Cardiac septum (tissue), 1 donor: ENCODE data around the gene MSH5. TPM values are rescaled to one million over a fixed set of nuclear protein-coding genes. Genes with fewer than 3 reads are reported as not detected.

Experiments used
- DNase-seq: peaks from one replicate; pipeline ENCODE4 v3.0.0-alpha.2; 2020; ENCODE audit warnings: low spot score
- intact Hi-C: fragments of 100-400 bp; cut with DNase I; formaldehyde crosslinking; loops from one replicate; pipeline ENCODE4 v1.14.0; 2022
- total RNA-seq: library from RNA; stranded (reverse); fragmentation: NEBNext Ultra II Directional; extraction: Animal tissue kit (Norgen Biotek cat#: 25700); gene quantifications from one replicate; pipeline ENCODE4 v1.2.1, GENCODE V29; 2021
- donor health status: DM: no; HTN: no; CAD: no.

The MSH5 gene
- total RNA-seq, 1 donor from 2014 or later = 1.7 TPM

- intact Hi-C loops = no loop called here
- no peak for DNase-seq
These were observed 29.1 kb upstream of the MSH5 start for GRCh38 chr6:31710523-31711219.

GRCh38 chr6:31711233-31711632, 28.6 kb upstream of the MSH5 start:
- no peak for DNase-seq
- intact Hi-C loops = no loop called here

GRCh38 chr6:31712296-31712695, 27.5 kb upstream of the MSH5 start:
- intact Hi-C loops = no loop called here
- no peak for DNase-seq

DNA sequence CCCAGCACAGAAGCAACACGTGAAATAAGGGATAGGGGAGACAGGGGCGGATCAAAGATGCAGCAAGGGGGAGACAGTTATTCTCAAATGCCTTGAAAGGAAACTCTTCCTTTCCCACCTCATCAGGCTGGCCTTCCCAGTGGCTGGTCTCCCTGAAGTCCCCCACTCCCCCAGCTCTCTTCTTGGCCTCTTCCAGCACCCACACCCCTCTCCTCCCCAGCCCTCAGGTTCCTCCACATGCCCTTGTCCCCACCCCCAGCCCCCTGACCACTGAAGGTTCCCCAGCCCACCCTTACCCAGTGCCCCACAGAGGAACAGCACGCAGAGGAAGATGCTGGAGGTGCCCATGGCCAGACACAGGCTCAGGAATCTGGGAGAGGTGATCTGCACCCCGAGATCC, 26.3 kb upstream of the MSH5 start:
- intact Hi-C loops = no loop called here
- no peak for DNase-seq

DNA sequence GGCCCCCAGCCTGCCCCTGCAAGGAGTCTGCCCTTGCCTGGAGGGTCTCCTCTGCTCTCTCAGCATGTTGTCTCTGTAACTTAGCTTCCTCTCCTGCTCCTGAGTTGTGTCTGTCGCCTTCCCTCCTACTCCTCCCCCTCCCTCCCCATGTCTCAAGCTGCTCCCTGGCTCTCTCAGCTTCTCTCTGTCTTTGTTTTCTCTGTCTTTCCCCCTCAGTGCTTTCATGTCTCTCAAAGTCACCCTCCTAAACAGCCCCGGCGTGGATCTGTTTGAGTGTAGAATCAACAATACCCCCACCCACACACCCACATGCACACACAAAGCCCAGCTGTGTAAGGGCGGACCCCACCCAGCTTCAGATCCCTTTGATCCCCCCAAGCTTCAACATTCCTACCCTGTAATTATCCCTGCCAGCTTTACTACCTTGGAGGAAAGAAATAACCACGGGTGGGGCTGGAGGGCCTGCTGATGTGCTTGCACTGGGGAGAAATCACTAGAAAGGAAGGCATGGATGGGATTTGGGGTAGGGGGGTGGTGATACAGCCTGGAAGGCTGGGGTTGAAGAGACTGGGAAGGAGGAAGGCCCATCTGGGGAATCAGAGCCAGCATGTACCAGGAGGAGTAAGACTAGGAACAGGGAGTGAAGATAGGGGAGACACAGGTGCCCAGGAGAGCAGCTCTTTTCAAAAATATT, 25.7 kb upstream of the MSH5 start:
- intact Hi-C loops = no loop called here
- no peak for DNase-seq

GRCh38 chr6:31715022-31715958, 24.5 kb upstream of the MSH5 start, which contains the start of gene LY6G6D:
LY6G6D (plus strand) TSS chr6:31715348; CDS start chr6:31715356, 8 bp downstream.
- DNase-seq = no peak
- intact Hi-C loops = no loop called here

DNA sequence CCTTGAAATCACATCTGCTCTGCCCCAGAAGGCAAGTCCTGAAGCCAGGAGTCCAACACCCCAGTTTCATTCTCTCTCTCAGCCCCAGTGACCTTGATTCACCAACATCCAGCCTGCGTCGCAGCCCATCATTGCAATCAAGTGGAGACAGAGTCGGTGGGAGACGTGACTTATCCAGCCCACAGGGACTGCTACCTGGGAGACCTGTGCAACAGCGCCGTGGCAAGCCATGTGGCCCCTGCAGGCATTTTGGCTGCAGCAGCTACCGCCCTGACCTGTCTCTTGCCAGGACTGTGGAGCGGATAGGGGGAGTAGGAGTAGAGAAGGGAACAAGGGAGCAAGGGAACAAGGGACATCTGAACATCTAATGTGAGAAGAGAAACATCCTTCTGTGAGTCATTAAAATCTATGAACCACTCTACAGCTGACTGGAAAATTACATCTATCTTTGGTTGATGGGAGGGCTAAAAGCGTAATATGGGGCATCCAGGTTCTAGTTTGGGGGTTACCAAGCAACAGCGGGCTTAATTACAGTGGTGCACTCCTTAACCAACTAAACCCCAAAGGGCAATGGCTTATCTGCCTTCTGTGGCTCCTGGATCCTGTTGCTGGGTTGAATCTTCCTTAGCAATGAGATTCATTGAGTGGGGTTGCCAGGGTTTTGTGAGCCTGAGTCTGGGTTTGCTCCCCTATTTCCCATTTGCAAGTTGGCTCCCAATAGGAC, 22.1 kb upstream of the MSH5 start:
- intact Hi-C loops = no loop called here
- DNase-seq = no peak

DNA sequence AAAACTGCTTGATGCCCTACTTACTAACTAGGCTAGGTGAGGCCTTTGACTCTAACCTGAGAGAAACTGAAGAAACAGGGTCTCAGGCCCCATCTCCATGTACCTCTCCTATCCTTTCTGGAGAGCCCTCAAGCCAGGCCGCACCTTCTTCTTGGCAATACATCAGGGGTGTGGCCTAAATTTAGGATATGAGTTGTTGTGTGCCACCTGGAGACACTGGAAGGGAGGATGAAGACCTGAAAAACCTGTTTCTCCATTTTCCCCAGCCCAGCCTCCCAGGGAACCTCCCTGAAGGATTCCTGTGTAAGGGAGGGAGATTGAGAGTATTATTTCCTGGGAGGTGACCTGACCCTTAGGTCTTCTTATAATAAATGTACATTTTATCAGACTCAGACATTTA, 21.5 kb upstream of the MSH5 start:
- intact Hi-C loops = no loop called here
- DNase-seq = no peak

DNA sequence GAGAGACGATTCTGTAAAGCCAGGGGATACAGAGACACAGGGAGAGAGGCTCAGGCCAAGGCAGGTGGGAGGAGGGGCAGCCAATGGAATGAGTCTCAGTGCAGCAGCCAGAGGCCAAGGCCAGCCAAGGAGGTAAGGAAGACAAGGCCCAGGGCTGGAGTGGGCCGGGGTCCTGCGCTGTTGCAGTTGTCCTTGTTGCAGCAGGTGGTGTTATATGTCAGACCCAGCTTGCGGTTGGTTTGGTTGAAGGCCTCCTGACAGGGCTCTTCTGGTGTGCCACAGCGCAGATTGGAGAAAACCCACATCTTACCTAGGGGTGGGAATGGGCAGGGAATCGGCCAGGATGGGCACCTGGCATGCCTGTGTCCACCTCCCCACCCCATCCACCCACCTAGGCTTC, 20.8 kb upstream of the MSH5 start:
- DNase-seq = no peak
- intact Hi-C loops = no loop called here

- intact Hi-C loops = no loop called here
- no peak for DNase-seq
These were observed 19.5 kb upstream of the MSH5 start for GRCh38 chr6:31720196-31720770.

- no peak for DNase-seq
- intact Hi-C loops = no loop called here
These were observed 18.3 kb upstream of the MSH5 start, which contains the start of gene LY6G6C for GRCh38 chr6:31721351-31722020. LY6G6C (minus strand) TSS chr6:31721746; CDS start chr6:31721679, 67 bp downstream.

DNA sequence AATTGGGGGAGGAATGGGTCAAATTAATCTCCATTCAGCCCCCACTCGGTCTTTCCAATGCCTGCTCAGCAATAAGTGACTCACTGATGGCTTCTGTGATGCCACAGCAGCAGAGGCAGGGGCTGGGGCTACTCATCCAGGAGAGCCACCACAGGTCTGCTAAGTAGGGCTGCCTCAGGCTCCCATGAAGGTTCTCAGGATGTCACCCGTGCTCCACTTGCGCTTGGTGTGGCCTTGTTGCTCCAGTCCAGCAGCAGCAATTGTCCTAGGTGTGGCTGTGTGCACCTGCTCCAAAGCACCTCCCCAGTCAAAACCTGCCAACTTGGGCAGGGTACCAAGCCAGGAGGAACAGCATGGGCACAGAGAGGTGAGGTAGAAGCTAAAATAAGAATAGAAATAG, 17.6 kb upstream of the MSH5 start:
- intact Hi-C loops = no loop called here
- DNase-seq = no peak

DNA sequence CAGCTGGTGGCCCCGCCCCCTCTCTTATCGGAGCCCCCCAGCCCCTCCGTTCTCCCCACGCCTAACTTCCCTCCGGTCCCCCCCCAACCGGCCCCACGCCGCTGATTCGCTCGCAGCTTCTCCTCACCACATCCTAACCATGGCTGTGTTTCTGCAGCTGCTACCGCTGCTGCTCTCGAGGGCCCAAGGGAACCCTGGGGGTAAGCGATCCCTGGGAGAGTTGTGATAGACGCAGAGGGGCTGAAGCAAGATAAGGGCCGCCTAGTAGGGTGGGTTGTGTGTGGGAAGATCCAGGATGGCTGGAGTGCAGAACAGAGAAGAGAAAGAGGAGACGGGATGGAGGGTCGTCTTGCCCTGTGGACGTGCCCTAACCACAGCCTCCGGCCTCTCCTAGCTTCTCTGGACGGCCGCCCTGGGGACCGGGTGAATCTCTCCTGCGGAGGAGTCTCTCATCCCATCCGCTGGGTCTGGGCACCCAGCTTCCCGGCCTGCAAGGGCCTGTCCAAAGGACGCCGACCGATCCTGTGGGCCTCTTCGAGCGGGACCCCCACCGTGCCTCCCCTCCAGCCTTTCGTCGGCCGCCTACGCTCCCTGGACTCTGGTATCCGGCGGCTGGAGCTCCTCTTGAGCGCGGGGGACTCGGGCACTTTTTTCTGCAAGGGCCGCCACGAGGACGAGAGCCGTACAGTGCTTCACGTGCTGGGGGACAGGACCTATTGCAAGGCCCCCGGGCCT, 16.4 kb upstream of the MSH5 start, which contains the start of gene MPIG6B:
MPIG6B (plus strand) TSS at position 129 of the 735 bp plus-strand sequence; CDS start at position 140, 11 bp downstream.
- intact Hi-C loops = no loop called here
- no peak for DNase-seq

DNA sequence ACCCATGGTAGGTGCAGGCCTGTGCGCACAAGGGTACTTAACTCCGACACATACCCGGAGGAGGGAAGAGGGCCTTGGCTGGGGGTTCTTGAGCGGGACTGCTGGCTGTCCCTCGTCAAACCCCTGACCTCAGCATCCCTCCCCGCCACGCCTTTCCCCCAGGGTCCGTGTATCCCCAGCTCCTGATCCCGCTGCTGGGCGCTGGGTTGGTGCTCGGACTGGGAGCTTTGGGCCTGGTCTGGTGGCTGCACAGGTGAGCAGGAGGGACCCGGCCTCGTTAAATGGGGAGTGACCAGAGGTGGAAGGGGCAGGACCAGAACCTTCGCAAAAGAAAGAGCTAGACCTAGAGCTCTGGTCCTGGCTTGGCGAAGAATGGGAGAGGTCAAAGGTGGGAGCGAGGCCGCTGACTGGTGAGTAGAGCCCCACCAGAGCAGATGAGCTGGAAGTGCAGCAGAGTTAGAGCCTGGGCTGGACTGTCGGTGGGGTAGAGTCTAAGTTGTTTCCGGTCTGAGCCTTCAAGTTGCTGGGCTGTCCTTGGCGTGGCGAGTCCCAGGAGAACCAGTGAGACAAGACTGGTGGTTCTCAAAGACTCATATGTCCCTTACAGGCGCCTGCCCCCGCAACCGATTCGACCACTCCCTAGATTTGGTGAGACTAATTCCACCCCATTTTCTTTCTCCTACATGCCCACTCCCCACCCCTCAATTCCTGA, 15.7 kb upstream of the MSH5 start:
- intact Hi-C loops = no loop called here
- DNase-seq = no peak

DNA sequence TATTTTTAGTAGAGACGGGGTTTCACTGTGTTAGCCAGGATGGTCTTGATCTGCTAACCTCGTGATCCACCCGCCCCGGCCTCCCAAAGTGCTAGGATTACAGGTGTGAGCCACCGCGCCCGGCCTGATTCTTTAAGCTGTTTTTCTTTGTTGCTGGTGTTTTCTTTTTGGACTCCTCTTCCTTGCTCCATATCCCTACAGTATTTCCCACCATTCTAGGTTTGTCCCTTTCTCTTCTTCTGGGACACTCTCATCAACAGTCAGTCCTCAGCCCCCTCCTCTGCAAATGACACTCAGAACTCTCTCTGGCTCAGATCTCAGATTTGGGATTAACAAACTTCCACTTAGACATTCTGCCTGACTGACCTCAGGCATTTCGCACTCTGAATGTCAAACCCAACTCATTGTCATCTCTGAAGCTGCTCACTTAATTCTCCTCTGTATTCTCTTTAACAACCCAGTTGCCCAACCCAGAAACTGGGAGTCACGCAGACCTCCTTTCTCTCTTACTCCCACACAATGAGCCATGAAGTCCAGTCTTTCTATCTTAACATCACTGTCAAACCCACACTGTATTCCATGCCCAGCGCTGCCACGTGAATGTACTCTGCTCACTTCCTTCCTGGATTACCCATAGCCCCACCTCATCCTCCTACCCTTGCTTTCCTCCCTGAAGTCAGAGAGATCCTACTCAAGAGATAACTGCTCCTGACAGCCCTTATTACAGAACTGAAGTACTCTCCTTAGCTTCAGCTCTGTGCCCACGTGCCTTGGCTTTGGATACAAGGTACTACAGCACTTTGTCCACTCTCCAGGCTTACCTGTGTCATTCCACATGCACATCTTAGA, 14.1 kb upstream of the MSH5 start:
- DNase-seq = no peak
- intact Hi-C loops = loop anchor here (5.0 kb wide), 1 partner anchor 37 kb away; the partner anchor contains the start of gene SAPCD1

DNA sequence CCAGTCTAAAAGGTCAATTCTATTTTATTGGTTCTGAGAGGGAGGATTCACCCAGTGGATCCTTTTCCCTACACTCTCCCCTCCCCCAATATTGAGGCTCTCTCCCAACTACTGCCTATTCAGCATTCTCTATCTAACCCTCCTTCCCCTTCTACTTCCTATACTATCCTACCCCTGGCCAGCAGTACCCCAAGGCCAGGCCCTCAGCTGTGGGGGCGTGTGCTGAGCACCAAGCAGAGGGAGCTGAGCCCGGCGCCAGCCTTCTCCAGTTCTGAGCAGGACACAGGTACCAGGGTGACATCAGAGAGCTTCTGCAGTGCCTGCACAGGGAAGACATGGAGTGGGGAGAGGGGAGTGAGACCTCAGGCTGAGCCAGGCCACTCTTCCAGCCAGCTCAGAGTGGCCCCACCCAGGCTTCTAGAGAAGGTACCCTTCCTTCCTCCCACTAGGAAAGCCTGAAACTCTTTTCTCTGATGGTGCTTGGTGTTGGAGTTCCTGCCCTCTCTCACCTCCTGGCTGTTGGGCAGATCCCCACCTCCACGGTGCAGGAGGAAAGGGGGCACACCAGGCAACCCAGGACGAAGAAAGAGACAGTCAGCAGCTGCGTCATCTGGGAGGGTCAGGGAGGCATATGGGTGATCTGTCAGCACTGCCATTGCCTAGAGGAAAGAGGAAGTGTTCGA, 12.6 kb upstream of the MSH5 start:
- intact Hi-C loops = loop anchor here (5.0 kb wide), 1 partner anchor 35 kb away; the partner anchor contains the start of gene SAPCD1
- no peak for DNase-seq
